Measurements from ENCODE around the gene PDE9A.

PDE9A gene

GRCh38 chr21:42684109-42684916, 30.9 kb downstream of the PDE9A start:
- in situ Hi-C loops (cut with HindIII; ENCODE audit: low sequenced_read_pairs), result no loop called here

- in situ Hi-C loops (cut with HindIII; ENCODE audit: low sequenced_read_pairs), result no loop called here
Observed at GRCh38 chr21:42685036-42685435, 31.6 kb downstream of the PDE9A start.

GRCh38 chr21:42685954-42686500, 32.6 kb downstream of the PDE9A start:
- in situ Hi-C loops (cut with HindIII; ENCODE audit: low sequenced_read_pairs), result no loop called here

- in situ Hi-C loops (cut with HindIII; ENCODE audit: low sequenced_read_pairs), result no loop called here
Observed at GRCh38 chr21:42687796-42688195, 34.4 kb downstream of the PDE9A start.

GRCh38 chr21:42688226-42688840, 34.9 kb downstream of the PDE9A start:
- in situ Hi-C loops (cut with HindIII; ENCODE audit: low sequenced_read_pairs), result no loop called here

GRCh38 chr21:42688841-42689371, 35.5 kb downstream of the PDE9A start:
- in situ Hi-C loops (cut with HindIII; ENCODE audit: low sequenced_read_pairs), result no loop called here

GRCh38 chr21:42690586-42690985, 37.2 kb downstream of the PDE9A start:
- in situ Hi-C loops (cut with HindIII; ENCODE audit: low sequenced_read_pairs), result no loop called here

GRCh38 chr21:42691901-42692559, 38.6 kb downstream of the PDE9A start:
- in situ Hi-C loops (cut with HindIII; ENCODE audit: low sequenced_read_pairs), result no loop called here

- in situ Hi-C loops (cut with HindIII; ENCODE audit: low sequenced_read_pairs), result no loop called here
Observed at GRCh38 chr21:42692688-42693087, 39.3 kb downstream of the PDE9A start.

GRCh38 chr21:42694751-42695696, 41.6 kb downstream of the PDE9A start:
- in situ Hi-C loops (cut with HindIII; ENCODE audit: low sequenced_read_pairs), result no loop called here

- in situ Hi-C loops (cut with HindIII; ENCODE audit: low sequenced_read_pairs), result no loop called here
Observed at GRCh38 chr21:42695697-42696380, 42.4 kb downstream of the PDE9A start.

GRCh38 chr21:42696501-42697040, 43.1 kb downstream of the PDE9A start:
- in situ Hi-C loops (cut with HindIII; ENCODE audit: low sequenced_read_pairs), result no loop called here

- in situ Hi-C loops (cut with HindIII; ENCODE audit: low sequenced_read_pairs), result no loop called here
Observed at GRCh38 chr21:42698733-42699132, 45.3 kb downstream of the PDE9A start.

- in situ Hi-C loops (cut with HindIII; ENCODE audit: low sequenced_read_pairs), result no loop called here
Observed at GRCh38 chr21:42699196-42699595, 45.8 kb downstream of the PDE9A start.

GRCh38 chr21:42701706-42702456, 48.5 kb downstream of the PDE9A start:
- in situ Hi-C loops (cut with HindIII; ENCODE audit: low sequenced_read_pairs), result no loop called here

GRCh38 chr21:42702720-42703119, 49.3 kb downstream of the PDE9A start:
- in situ Hi-C loops (cut with HindIII; ENCODE audit: low sequenced_read_pairs), result no loop called here

- in situ Hi-C loops (cut with HindIII; ENCODE audit: low sequenced_read_pairs), result no loop called here
Observed at GRCh38 chr21:42703136-42703908, 49.9 kb downstream of the PDE9A start.

GRCh38 chr21:42703965-42704364, 50.5 kb downstream of the PDE9A start:
- in situ Hi-C loops (cut with HindIII; ENCODE audit: low sequenced_read_pairs), result no loop called here
